Stromal cell of bone marrow (primary cell): ENCODE data around the gene RGSL1.
"Not testable (repeated sequence)": the region's sequence is repeated elsewhere in the genome, so short reads cannot be mapped to it uniquely, and the experiment has no call there.

Source experiments
- DNase-seq: peaks from one replicate; pipeline ENCODE4 v3.0.0-alpha.2; 2012; ENCODE audit warnings: low read depth

RGSL1 gene

GRCh38 chr1:182446033-182446669, 3.8 kb upstream of the RGSL1 start:
- DNase-seq: peak; percentile 26

- not testable (repeated sequence) for DNase-seq
Measured at GRCh38 chr1:182447124-182447523, 2.8 kb upstream of the RGSL1 start.

GRCh38 chr1:182447660-182448059, 2.3 kb upstream of the RGSL1 start:
- DNase-seq: no peak

- no peak for DNase-seq
Measured at GRCh38 chr1:182453631-182454030, 3.7 kb downstream of the RGSL1 start.

GRCh38 chr1:182457844-182458243, 7.9 kb downstream of the RGSL1 start:
- no peak for DNase-seq

GRCh38 chr1:182459949-182460348, 10.0 kb downstream of the RGSL1 start:
- DNase-seq: no peak

GRCh38 chr1:182460550-182460951, 10.6 kb downstream of the RGSL1 start:
- no peak for DNase-seq

GRCh38 chr1:182473556-182473955, 23.6 kb downstream of the RGSL1 start:
- DNase-seq: no peak

- no peak for DNase-seq
Measured at GRCh38 chr1:182476625-182477024, 26.7 kb downstream of the RGSL1 start.

- no peak for DNase-seq
Measured at GRCh38 chr1:182478238-182478637, 28.3 kb downstream of the RGSL1 start.

- no peak for DNase-seq
Measured at GRCh38 chr1:182484067-182484466, 34.1 kb downstream of the RGSL1 start.

- no peak for DNase-seq
Measured at GRCh38 chr1:182484531-182485257, 34.7 kb downstream of the RGSL1 start.

- DNase-seq: no peak
Measured at GRCh38 chr1:182485861-182486260, 35.9 kb downstream of the RGSL1 start.

GRCh38 chr1:182488803-182489202, 38.9 kb downstream of the RGSL1 start:
- DNase-seq: no peak

GRCh38 chr1:182493063-182493462, 43.1 kb downstream of the RGSL1 start:
- no peak for DNase-seq

GRCh38 chr1:182495002-182495401, 45.1 kb downstream of the RGSL1 start:
- no peak for DNase-seq

- DNase-seq: no peak
Measured at GRCh38 chr1:182495693-182496092, 45.7 kb downstream of the RGSL1 start.

- no peak for DNase-seq
Measured at GRCh38 chr1:182507685-182508084, 57.7 kb downstream of the RGSL1 start.

GRCh38 chr1:182515556-182515955, 65.6 kb downstream of the RGSL1 start:
- DNase-seq: no peak

GRCh38 chr1:182520736-182521135, 70.8 kb downstream of the RGSL1 start:
- peak; percentile 27 for DNase-seq

GRCh38 chr1:182525342-182525741, 75.4 kb downstream of the RGSL1 start:
- DNase-seq: no peak

GRCh38 chr1:182527680-182528079, 77.7 kb downstream of the RGSL1 start:
- no peak for DNase-seq

GRCh38 chr1:182528206-182528605, 78.3 kb downstream of the RGSL1 start:
- DNase-seq: not testable (repeated sequence)

GRCh38 chr1:182533896-182534295, 84.0 kb downstream of the RGSL1 start:
- DNase-seq: no peak
